HG03095 (cell line): ENCODE results near the gene ZNF600.
"Not testable (repeated sequence)": the region's sequence is repeated elsewhere in the genome, so short reads cannot be mapped to it uniquely, and the experiment has no call there.

Experiments used
- ATAC-seq: cut with Tn5 transposase; IDR thresholded peaks from one replicate; pipeline ENCODE4 v1.9.1; 2021; ENCODE audit warnings: moderate library complexity; ENCODE audit not compliant: unreplicated experiment

The ZNF600 gene

GRCh38 chr19:52786464-52787354 is at the start of gene ZNF600:
Gene ZNF600, minus strand, starts transcription at chr19:52786791. Its CDS starts 7,903 bp downstream, at chr19:52778888.
- peak; percentile 78 for ATAC-seq

DNA sequence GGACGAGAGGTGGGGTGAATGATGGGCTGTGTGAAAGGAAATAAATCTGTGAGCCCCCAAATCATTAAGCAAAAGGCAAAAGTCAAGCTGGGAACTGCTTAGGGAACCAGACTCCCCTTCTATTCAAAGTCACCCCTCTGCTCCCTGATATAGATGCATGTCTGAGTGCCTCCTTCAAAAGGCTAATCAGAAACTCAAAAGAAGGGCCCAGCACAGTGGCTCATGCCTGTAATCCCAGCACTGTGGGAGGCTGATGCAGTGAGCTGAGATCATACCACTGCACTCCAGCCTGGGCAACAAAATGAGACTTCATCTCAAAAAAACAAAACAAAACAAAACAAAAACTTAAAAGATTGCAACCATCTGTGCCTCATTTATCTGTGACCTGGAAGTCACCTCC is 47.7 kb upstream of the ZNF600 start:
- not testable (repeated sequence) for ATAC-seq

DNA sequence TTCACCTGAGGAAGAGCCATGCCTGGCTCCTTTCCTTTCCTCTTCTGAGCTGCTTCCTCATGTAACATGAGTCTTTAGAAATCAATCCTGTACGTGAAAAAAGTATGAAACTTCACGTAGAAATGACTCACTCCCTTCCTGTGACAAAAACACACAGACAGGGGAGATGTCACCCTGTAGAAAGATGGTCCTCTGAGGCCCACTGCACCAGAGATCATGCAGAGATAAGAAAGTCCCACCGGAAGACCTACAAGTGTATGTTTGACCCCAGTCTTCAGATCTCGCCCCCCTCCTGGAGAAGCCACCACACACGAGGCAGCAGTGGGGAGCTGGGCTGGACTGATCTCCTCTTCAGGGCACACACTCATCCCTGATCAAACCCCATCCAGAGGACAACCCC is 47.0 kb upstream of the ZNF600 start:
- not testable (repeated sequence) for ATAC-seq

- ATAC-seq: not testable (repeated sequence)
These were observed 43.3 kb upstream of the ZNF600 start for GRCh38 chr19:52829866-52830265.

DNA sequence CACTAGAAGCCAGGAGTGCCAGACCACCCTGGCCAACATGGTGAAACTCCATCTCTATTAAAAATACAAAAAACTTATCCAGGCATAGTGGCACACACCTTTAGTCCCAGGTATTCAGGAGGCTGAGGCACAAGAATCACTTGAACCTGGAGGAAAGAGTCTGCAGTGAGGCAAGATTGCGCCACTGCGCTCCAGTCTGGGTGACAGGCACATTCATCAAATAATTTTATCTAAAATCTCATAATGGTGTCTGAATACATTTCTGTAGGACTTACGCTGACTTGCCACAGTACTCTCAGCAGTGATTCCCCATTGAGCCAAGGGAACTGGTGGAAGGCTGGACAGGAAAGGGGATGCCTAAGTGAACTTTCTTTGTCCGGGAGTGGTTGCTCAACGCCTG is 39.2 kb upstream of the ZNF600 start:
- no peak for ATAC-seq

- no peak for ATAC-seq
These were observed 37.1 kb upstream of the ZNF600 start for GRCh38 chr19:52823676-52824075.

- ATAC-seq: peak; percentile 94
These were observed 34.8 kb upstream of the ZNF600 start, which contains the start of gene ZNF28 for GRCh38 chr19:52821204-52821960. Gene ZNF28, minus strand, starts transcription at chr19:52821633. Its CDS starts 3,675 bp downstream, at chr19:52817958.

- ATAC-seq: peak; percentile 32
These were observed 34.0 kb upstream of the ZNF600 start for GRCh38 chr19:52820472-52821203.

DNA sequence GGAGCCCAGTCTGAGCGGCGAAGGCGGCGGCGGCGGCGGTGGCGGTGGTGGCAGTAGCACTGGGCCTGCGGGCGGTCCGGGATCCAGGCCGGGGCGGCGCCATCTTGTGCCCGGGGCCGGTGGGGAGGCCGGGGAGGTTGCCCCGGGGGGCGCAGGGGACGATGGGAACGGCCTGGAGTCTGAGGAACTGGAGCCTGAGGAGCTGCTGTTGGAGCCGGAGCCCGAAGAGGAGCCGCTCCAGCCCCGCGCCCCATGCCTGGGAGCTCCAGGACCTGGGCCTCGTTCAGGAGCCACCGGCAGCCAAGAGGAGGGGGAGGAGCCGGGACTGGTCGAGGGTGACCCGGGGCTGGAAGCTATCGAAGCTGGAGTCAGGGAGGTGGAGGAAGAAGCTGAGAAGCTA is 23.2 kb upstream of the ZNF600 start:
- ATAC-seq: no peak

- not testable (repeated sequence) for ATAC-seq
These were observed 13.5 kb upstream of the ZNF600 start for GRCh38 chr19:52799950-52800640.

GRCh38 chr19:52789440-52789839 is 2.8 kb upstream of the ZNF600 start:
- no peak for ATAC-seq

DNA sequence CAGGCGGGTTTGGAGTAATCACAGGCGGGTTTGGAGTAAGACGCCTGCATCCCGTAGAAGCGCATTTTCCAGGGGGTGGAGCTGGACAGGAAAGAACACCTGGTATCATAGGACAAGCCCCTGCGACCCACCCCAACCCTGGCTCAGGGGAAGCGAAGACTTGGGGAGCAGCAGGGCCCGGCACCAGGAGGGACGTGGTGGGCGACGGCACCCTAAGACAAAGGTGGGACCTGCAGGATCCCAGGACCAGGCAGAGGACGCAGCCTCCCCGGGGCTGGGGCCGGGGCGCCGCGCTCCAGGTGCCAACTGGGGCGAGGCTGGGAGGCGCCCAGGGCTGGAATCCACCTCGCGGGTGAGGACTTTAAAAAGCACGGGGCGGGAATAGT is 520 bp downstream of the ZNF600 start:
- ATAC-seq: peak; percentile 24

DNA sequence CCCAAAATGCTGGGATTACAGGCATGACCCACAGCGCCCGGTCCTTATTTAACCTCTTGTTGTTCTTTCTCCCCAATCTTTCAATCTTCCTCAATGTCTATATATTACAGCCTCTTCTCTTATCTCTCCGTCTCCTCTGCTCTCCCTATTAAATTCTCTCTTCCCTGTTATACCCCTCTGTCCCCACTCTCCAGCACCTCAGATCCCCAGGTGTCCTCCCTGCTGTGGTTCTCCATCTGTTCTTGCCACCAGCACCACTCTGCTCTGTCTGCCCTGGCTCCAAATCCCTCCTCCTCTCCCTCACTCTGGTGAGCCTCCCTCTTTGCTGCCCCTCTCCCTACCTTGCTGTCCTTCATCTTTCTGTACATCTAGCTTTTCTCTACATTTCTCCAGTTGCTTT is 1.1 kb downstream of the ZNF600 start:
- no peak for ATAC-seq

GRCh38 chr19:52782864-52783263 is 3.7 kb downstream of the ZNF600 start:
- ATAC-seq: not testable (repeated sequence)

GRCh38 chr19:52778811-52779210 is 7.8 kb downstream of the ZNF600 start:
- no peak for ATAC-seq

- ATAC-seq: not testable (repeated sequence)
These were observed 30.1 kb downstream of the ZNF600 start for GRCh38 chr19:52756447-52756846.

DNA sequence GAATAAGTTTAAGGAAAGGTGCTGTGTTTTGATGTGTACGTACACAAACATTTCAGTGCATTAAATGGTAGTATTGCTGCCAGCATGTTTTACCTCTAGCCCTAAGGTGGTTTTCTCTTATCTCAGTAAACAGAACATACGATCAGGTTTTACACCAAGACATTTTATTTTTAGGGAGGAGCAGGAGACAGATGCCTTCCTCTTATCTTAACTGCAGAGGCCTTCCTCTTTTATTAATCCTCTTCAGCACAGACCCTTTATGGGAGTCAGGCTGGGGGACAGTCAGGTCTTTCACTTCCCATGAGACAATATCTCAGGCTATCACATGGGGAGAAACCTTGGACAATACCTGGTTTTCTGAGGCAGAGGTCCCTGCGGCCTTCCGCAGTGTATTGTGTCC is 36.8 kb downstream of the ZNF600 start:
- no peak for ATAC-seq

DNA sequence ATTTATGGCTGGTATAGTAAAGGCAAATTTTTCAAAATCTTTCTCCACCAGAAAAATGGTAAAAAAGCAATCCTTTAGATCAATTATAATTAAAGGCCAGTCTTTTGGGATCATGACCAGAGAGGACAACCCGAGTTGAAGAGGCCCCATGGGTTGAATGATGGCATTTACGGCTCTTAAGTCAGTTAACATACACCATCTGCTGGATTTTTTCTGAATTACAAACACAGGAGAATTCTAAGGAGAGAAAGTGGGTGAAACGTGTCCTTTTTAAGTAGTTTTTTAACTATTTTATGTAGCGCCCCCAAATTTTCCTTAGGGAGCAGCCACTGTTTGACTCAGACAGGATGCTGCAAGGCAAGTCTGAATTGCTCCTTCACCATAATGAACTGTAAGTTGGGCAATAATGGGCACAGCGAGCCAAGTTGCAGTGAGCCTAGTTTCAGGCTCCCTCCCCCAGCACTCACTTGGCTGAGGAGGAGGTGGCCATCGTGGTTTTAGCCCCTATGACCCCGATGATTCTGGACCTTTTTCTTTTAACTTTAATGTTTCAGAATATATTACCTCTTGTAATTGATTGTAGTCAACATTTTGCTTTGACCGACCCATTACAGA is 38.1 kb downstream of the ZNF600 start:
- ATAC-seq: no peak

DNA sequence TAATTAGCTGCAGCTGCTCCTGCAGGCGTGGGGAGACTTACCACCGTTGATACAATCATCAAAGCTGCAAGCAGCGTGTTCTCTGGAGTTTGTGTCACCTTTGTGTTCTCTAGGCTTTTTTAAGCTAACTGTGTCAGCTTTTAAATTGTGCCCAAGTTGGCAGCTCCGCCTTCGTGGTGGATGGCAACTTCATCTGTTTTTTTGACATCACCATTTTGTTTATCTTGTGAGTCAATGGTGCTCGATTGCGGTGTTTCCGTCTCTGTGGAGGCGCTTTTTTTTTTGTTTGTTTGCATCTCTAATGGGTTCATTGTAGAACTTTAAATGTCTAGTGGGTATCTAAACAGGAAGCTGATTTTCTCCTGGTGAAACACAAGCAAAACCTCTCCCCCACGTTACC is 40.7 kb downstream of the ZNF600 start:
- not testable (repeated sequence) for ATAC-seq

GRCh38 chr19:52743091-52743490 is 43.5 kb downstream of the ZNF600 start:
- no peak for ATAC-seq
